OCI-LY7 (cell line): ENCODE measurements around the gene KIF13A. TPM values are rescaled to one million over a fixed set of nuclear protein-coding genes. Genes with fewer than 3 reads are reported as not detected.

Experiments used
- BruUV-seq: library from RNA; stranded (reverse); fragments of 400-500 nt; replicated peaks from 2 replicates; lab custom pipeline; 2021; lab: Mats Ljungman, UMichigan
- CTCF ChIA-PET: fragments of 300-600 bp; sonication (Branson Sonifier 250); formaldehyde crosslinking; loops from one replicate; lab custom pipeline; 2022; ENCODE audit warnings: antibody characterized with exemption; ENCODE audit not compliant: unreplicated experiment; lab: Charles Lee
- POLR2A ChIA-PET: fragments of 300-600 bp; sonication (Branson Sonifier 250); formaldehyde crosslinking; loops from one replicate; lab custom pipeline; 2022; ENCODE audit warnings: antibody characterized with exemption; lab: Charles Lee
- DNase-seq: peaks from one replicate; pipeline ENCODE4 v3.0.0-alpha.2; 2015; ENCODE audit warnings: low spot score
- H2AFZ ChIP-seq: fragments of 200-600 bp; sonication (generic), shearing (Covaris generic); 2 replicates; pipeline ENCODE4 v1.6.1; 2014; ENCODE audit warnings: mild to moderate bottlenecking, antibody characterized with exemption, low read length, moderate library complexity
- H3K27ac ChIP-seq: fragments of 200-600 bp; sonication (generic); 2 replicates; pipeline ENCODE4 v1.5.1; 2014; ENCODE audit warnings: mixed run types, low read depth, mild to moderate bottlenecking, moderate library complexity, low read length, inconsistent platforms; ENCODE audit not compliant: poor library complexity, severe bottlenecking
- H3K36me3 ChIP-seq: fragments of 200-600 bp; sonication (generic); 2 replicates; pipeline ENCODE4 v1.6.1; 2014; ENCODE audit warnings: mild to moderate bottlenecking, antibody characterized with exemption, low read length, moderate library complexity, mixed read lengths; ENCODE audit not compliant: insufficient read depth
- H3K4me1 ChIP-seq: fragments of 200-600 bp; sonication (generic); 2 replicates; pipeline ENCODE4 v1.5.1; 2014; ENCODE audit warnings: mild to moderate bottlenecking, low read length; ENCODE audit not compliant: insufficient read depth, poor library complexity, severe bottlenecking
- H3K4me2 ChIP-seq: fragments of 200-600 bp; sonication (generic); 2 replicates; pipeline ENCODE4 v1.6.1; 2014; ENCODE audit warnings: mild to moderate bottlenecking, low read length
- H3K4me3 ChIP-seq: fragments of 200-600 bp; sonication (generic); 2 replicates; pipeline ENCODE4 v1.5.1; 2014; ENCODE audit warnings: mild to moderate bottlenecking, low read depth, low read length; ENCODE audit not compliant: poor library complexity, severe bottlenecking
- H3K79me2 ChIP-seq: fragments of 200-600 bp; sonication (generic); 2 replicates; pipeline ENCODE4 v1.6.1; 2016; ENCODE audit warnings: low read depth, mild to moderate bottlenecking, low read length, moderate library complexity, mixed read lengths; ENCODE audit not compliant: insufficient read depth
- H3K9me2 ChIP-seq: fragments of 200-600 bp; sonication (generic); 2 replicates; pipeline ENCODE4 v1.6.1; 2016; ENCODE audit warnings: mild to moderate bottlenecking, low read length, mixed read lengths; ENCODE audit not compliant: insufficient read depth
- H3K9me3 ChIP-seq: fragments of 200-600 bp; sonication (generic); 2 replicates; pipeline ENCODE4 v1.6.1; 2014; ENCODE audit warnings: mild to moderate bottlenecking, mixed run types, low read length, mixed read lengths
- H4K20me1 ChIP-seq: fragments of 200-600 bp; sonication (generic); 2 replicates; pipeline ENCODE4 v1.6.1; 2014; ENCODE audit warnings: mild to moderate bottlenecking, antibody characterized with exemption, low read length, moderate library complexity, mixed read lengths; ENCODE audit not compliant: insufficient read depth
- CTCF ChIP-seq: fragments of 200-600 bp; sonication (generic); conservative IDR thresholded peaks from 2 replicates; pipeline ENCODE4 v1.5.1; 2014; ENCODE audit warnings: mild to moderate bottlenecking, antibody characterized with exemption, low read length, moderate library complexity, mixed read lengths
- EZH2phosphoT487 ChIP-seq: fragments of 200-600 bp; sonication (generic); IDR thresholded peaks from 2 replicates; pipeline ENCODE4 v1.6.1; 2018; ENCODE audit warnings: low read depth, borderline replicate concordance, mild to moderate bottlenecking, mixed run types, antibody characterized with exemption, low read length, moderate library complexity, mixed read lengths
- intact Hi-C: fragments of 100-400 bp; cut with micrococcal nuclease; formaldehyde crosslinking; loops from one replicate; pipeline ENCODE4 v1.10.0; 2022; ENCODE audit not compliant: unreplicated experiment
- total RNA-seq, 2 experiments: library from RNA; depleted of rRNA in 1 of 2; stranded (reverse); fragments of >200 nt in 1 of 2; shearing (Covaris generic) in 1 of 2; gene quantifications; 2 replicates each; pipeline ENCODE4 v1.2.3, GENCODE V29; 2014 to 2022

The KIF13A gene
- total RNA-seq, 2 experiments from 2014 or later, result 1.5 TPM; not detected in 1

- intact Hi-C loops, result no loop called here
- no peak overlapping the region for H3K4me3 ChIP-seq
- H3K4me2 ChIP-seq, result no peak overlapping the region
- no peak overlapping the region for H3K27ac ChIP-seq
- no peak for DNase-seq
- no peak overlapping the region for H2AFZ ChIP-seq
- no peaks in the 10 kb centered on the region for H3K9me3 ChIP-seq
- H4K20me1 ChIP-seq, result no peaks in the 10 kb centered on the region
- H3K79me2 ChIP-seq, result no peaks in the 10 kb centered on the region
- ChIA-PET CTCF (no interaction called here), POLR2A (interaction anchor here (0.6 to 0.8 kb wide), 3 partner anchors 10 to 230 kb away, joined by 3 read pairs; no protein-coding TSS in a partner anchor)
- H3K36me3 ChIP-seq, result no peaks in the 10 kb centered on the region
- no peak for TF ChIP-seq EZH2phosphoT487
- TF ChIP-seq CTCF, result no peak
- no TSS peak for BruUV-seq
- no peaks in the 10 kb centered on the region for H3K4me1 ChIP-seq
- H3K9me2 ChIP-seq, result no peaks in the 10 kb centered on the region
These were observed 102.6 kb downstream of the KIF13A start for GRCh38 chr6:17884498-17885478.

- TF ChIP-seq CTCF (no peak), EZH2phosphoT487 (no peak)
- ChIA-PET POLR2A (interaction anchor here (0.6 kb wide), 1 partner anchor 231 kb away, joined by 3 read pairs; no protein-coding TSS in a partner anchor), CTCF (no interaction called here)
- intact Hi-C loops, result no loop called here
- Histone ChIP-seq H3K4me3 (no peak overlapping the region), H3K79me2 (no peaks in the 10 kb centered on the region), H3K27ac (no peak overlapping the region), H3K9me2 (no peaks in the 10 kb centered on the region), H3K9me3 (no peaks in the 10 kb centered on the region), H3K36me3 (no peaks in the 10 kb centered on the region), H4K20me1 (no peaks in the 10 kb centered on the region), H2AFZ (no peak overlapping the region), H3K4me2 (no peak overlapping the region), H3K4me1 (no peaks in the 10 kb centered on the region)
- no peak for DNase-seq
- BruUV-seq, result no TSS peak
These were observed 103.6 kb downstream of the KIF13A start for GRCh38 chr6:17883665-17884497.
